ENCODE measurements around the gene TMEM19.

DNA sequence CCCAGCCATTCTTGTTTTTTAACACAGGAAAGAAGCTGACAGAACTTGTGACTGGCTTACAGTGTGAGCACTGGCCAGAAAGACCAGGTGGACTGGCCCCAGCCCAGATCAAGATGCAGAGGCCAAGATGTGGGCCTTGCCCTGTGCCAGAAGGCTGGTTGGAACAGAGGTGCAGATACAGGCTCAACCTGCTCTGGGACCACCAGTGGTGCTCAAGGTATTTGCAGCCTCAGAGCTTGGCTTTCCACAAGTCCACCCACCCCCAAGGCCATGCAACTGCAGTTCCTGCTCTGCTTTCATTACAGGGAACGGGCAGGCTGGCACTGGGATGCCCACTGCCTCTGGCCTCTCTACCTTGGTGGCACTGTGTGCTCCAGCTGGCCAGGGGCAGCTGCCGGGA lies 45.6 kb upstream of the TMEM19 start:
- TF ChIP-seq YY1 (IDR thresholded peaks at IDR 0.05; ENCODE audit: insufficient read depth, insufficient read length): no peak
- no peak for TF ChIP-seq SUZ12 (IDR thresholded peaks at IDR 0.05; ENCODE audit: extremely low read depth, insufficient read depth, insufficient read length)
- no peak for TF ChIP-seq ZNF274 (IDR thresholded peaks at IDR 0.05; ENCODE audit: low read depth, low read length)

Measured in NT2/D1 (cell line).